ENCODE results near the gene GNG13. TPM values are rescaled to one million over a fixed set of nuclear protein-coding genes. Genes with fewer than 3 reads are reported as not detected.

GNG13 gene
- total RNA-seq, 1 donor = not detected

- TF ChIP-seq, protein P1, sequence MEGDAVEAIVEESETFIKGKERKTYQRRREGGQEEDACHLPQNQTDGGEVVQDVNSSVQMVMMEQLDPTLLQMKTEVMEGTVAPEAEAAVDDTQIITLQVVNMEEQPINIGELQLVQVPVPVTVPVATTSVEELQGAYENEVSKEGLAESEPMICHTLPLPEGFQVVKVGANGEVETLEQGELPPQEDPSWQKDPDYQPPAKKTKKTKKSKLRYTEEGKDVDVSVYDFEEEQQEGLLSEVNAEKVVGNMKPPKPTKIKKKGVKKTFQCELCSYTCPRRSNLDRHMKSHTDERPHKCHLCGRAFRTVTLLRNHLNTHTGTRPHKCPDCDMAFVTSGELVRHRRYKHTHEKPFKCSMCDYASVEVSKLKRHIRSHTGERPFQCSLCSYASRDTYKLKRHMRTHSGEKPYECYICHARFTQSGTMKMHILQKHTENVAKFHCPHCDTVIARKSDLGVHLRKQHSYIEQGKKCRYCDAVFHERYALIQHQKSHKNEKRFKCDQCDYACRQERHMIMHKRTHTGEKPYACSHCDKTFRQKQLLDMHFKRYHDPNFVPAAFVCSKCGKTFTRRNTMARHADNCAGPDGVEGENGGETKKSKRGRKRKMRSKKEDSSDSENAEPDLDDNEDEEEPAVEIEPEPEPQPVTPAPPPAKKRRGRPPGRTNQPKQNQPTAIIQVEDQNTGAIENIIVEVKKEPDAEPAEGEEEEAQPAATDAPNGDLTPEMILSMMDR (IDR thresholded peaks at IDR 0.05; ENCODE audit: insufficient read depth, low read depth, low read length) = no peak
- DNase-seq (ENCODE audit: low read depth) = no peak
- no peak overlapping the region for H3K4me3 ChIP-seq (ENCODE audit: low read depth, low read length)
Measured at GRCh38 chr16:802914-803753, 2.6 kb upstream of the GNG13 start.

GRCh38 chr16:802461-802860 is 1.9 kb upstream of the GNG13 start:
- H3K4me3 ChIP-seq (ENCODE audit: low read depth, low read length) = no peak overlapping the region
- TF ChIP-seq, protein P1 (IDR thresholded peaks at IDR 0.05; ENCODE audit: insufficient read depth, low read depth, low read length) = no peak
- DNase-seq (ENCODE audit: low read depth) = no peak

DNA sequence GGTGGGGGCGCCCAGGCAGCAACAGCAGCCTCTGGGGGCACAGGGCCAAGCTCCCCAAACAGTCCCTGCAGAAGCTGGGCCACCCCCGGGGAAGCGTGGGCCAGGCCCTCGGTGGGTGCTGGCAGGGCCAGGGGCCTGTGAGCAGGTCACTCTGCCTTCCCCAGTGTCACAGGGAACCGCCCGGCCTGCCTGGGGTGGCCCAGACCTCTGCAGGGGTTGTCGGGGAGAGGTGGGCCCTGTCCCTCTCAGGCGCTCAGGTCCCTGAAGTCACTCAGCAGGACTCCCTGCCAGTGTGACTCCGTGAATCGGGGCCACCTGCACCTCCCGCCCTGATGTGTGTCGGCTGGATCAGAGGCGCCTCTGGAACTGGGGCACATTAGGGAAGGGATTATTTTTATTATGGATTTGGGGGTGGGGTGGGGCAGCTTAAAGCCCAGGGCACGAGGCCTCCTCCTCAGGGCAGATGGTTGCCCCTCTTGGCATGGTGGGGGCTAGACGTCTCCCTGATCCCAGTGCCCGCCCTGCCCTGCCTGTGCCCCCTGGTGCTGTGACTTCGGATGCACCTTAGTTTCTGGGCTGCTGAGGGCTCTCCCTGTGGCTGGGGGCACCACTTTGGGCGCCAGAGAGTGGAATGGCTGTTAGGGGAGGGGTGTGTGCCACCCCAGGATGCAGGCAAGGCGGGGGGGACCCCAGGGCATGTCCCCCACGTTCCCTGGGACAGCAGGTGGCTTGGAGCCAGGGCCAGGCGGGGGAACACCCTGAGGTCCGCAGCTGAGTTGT is 1.2 kb upstream of the GNG13 start:
- no peak for DNase-seq (ENCODE audit: low read depth)
- H3K4me3 ChIP-seq (ENCODE audit: low read depth, low read length) = no peak overlapping the region
- TF ChIP-seq, protein P1 (IDR thresholded peaks at IDR 0.05; ENCODE audit: insufficient read depth, low read depth, low read length) = no peak

DNA sequence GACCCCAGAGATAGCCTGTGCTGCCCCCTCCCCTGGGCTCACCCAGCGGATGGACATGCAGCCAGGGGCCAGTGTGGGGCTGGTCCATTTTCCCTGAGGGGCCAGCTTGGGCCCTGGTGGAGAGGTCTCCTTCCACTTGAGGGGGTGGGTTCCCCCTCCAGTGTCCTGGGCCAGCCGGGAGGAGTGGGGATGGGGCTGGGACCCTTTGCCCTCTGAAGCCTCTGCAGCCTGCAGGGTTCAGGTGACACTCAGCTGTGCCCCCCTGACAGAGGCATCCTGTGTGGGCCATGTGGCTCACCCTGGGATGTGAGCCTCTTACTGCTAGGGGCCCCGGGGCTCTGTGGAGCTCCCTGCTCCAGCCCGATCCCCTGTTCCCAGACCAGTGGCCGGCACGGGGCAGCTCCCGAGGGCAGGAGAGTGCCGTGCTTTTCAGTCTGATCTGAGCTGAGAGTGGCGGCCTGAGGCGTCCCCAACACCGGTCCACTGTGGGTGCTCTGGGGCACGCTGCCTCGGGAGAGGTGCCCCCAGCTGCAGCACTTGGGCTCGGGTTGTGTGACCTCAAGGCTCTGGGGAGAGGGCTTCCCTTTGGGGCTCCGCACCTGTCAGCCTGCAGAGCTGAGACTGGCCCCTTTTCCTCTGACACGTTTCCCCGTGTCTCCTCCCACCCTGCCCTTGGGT is 439 bp upstream of the GNG13 start:
- DNase-seq (ENCODE audit: low read depth) = no peak
- TF ChIP-seq, protein P1 (IDR thresholded peaks at IDR 0.05; ENCODE audit: insufficient read depth, low read depth, low read length) = no peak
- no peak overlapping the region for H3K4me3 ChIP-seq (ENCODE audit: low read depth, low read length)

GRCh38 chr16:799111-799947 is 1.2 kb downstream of the GNG13 start:
- no peak overlapping the region for H3K4me3 ChIP-seq (ENCODE audit: low read depth, low read length)
- TF ChIP-seq, protein P1 (IDR thresholded peaks at IDR 0.05; ENCODE audit: insufficient read depth, low read depth, low read length) = no peak
- DNase-seq (ENCODE audit: low read depth) = no peak

GRCh38 chr16:798666-799065 is 1.9 kb downstream of the GNG13 start:
- TF ChIP-seq, protein P1 (IDR thresholded peaks at IDR 0.05; ENCODE audit: insufficient read depth, low read depth, low read length) = no peak
- no peak overlapping the region for H3K4me3 ChIP-seq (ENCODE audit: low read depth, low read length)
- no peak for DNase-seq (ENCODE audit: low read depth)

Measured in fibroblast of villous mesenchyme (primary cell).